ENCODE results near the gene MARS2. TPM values are rescaled to one million over a fixed set of nuclear protein-coding genes. Genes with fewer than 3 reads are reported as not detected.
A peak's percentile ranks its signal among the peaks of the same experiment; 100 is the strongest.

Gene MARS2
- total and polyA plus RNA-seq, 2 experiments from 2014 or later: 8.4 to 10.2 TPM

GRCh38 chr2:197669077-197669476 lies 36.1 kb upstream of the MARS2 start:
- no peak for DNase-seq (ENCODE audit: low read depth in 1 of 2, low spot score in 1 of 2)
- H3K27me3 ChIP-seq: no peaks in the 10 kb centered on the region
- H3K27ac ChIP-seq: no peak overlapping the region
- no peak for TF ChIP-seq CTCF (IDR thresholded peaks at IDR 0.05; ENCODE audit: low read depth, low read length)
- H3K4me3 ChIP-seq: no peak overlapping the region
- H3K9me3 ChIP-seq (ENCODE audit: low read depth): no peaks in the 10 kb centered on the region
- H3K4me1 ChIP-seq (ENCODE audit: low read depth): peaks cover 12% of the 10 kb centered on the region
- H3K36me3 ChIP-seq: no peaks in the 10 kb centered on the region

GRCh38 chr2:197672371-197672893 lies 32.7 kb upstream of the MARS2 start:
- H3K4me1 ChIP-seq (ENCODE audit: low read depth): peaks cover 38% of the 10 kb centered on the region
- DNase-seq (ENCODE audit: low read depth in 1 of 2, low spot score in 1 of 2): no peak
- no peak for TF ChIP-seq CTCF (IDR thresholded peaks at IDR 0.05; ENCODE audit: low read depth, low read length)
- no peak overlapping the region for H3K4me3 ChIP-seq
- no peaks in the 10 kb centered on the region for H3K27me3 ChIP-seq
- no peak overlapping the region for H3K27ac ChIP-seq
- H3K9me3 ChIP-seq (ENCODE audit: low read depth): no peaks in the 10 kb centered on the region
- no peaks in the 10 kb centered on the region for H3K36me3 ChIP-seq

- H3K4me1 ChIP-seq (ENCODE audit: low read depth): peaks cover 43% of the 10 kb centered on the region
- no peak overlapping the region for H3K27ac ChIP-seq
- H3K27me3 ChIP-seq: no peaks in the 10 kb centered on the region
- H3K36me3 ChIP-seq: no peaks in the 10 kb centered on the region
- no peak for DNase-seq (ENCODE audit: low read depth in 1 of 2, low spot score in 1 of 2)
- no peak overlapping the region for H3K4me3 ChIP-seq
- TF ChIP-seq CTCF (IDR thresholded peaks at IDR 0.05; ENCODE audit: low read depth, low read length): no peak
- no peaks in the 10 kb centered on the region for H3K9me3 ChIP-seq (ENCODE audit: low read depth)
Observed at GRCh38 chr2:197673106-197673505, 32.1 kb upstream of the MARS2 start.

GRCh38 chr2:197673606-197674005 lies 31.6 kb upstream of the MARS2 start:
- Histone ChIP-seq H3K9me3 (ENCODE audit: low read depth) (no peaks in the 10 kb centered on the region), H3K4me3 (peak overlapping the region; percentile 24), H3K4me1 (ENCODE audit: low read depth) (peaks cover 43% of the 10 kb centered on the region), H3K36me3 (no peaks in the 10 kb centered on the region), H3K27me3 (no peaks in the 10 kb centered on the region), H3K27ac (no peak overlapping the region)
- DNase-seq (ENCODE audit: low read depth in 1 of 2, low spot score in 1 of 2): no peak
- no peak for TF ChIP-seq CTCF (IDR thresholded peaks at IDR 0.05; ENCODE audit: low read depth, low read length)

GRCh38 chr2:197674060-197674459 lies 31.1 kb upstream of the MARS2 start:
- Histone ChIP-seq H3K9me3 (ENCODE audit: low read depth) (no peaks in the 10 kb centered on the region), H3K36me3 (no peaks in the 10 kb centered on the region), H3K4me3 (peak overlapping the region; percentile 24), H3K27ac (no peak overlapping the region), H3K4me1 (ENCODE audit: low read depth) (peaks cover 43% of the 10 kb centered on the region), H3K27me3 (no peaks in the 10 kb centered on the region)
- TF ChIP-seq CTCF (IDR thresholded peaks at IDR 0.05; ENCODE audit: low read depth, low read length): no peak
- DNase-seq (ENCODE audit: low read depth in 1 of 2, low spot score in 1 of 2): no peak
